HG03108 (cell line): ENCODE data around the gene ZDHHC1.
A peak's percentile ranks its signal among the peaks of the same experiment; 100 is the strongest.

Source experiments
- ATAC-seq: cut with Tn5 transposase; IDR thresholded peaks from one replicate; pipeline ENCODE4 v1.9.1; 2021; ENCODE audit warnings: moderate library complexity; ENCODE audit not compliant: unreplicated experiment

The ZDHHC1 gene

GRCh38 chr16:67415872-67416793 is at the start of gene ZDHHC1:
ZDHHC1 (minus strand) TSS chr16:67416477; CDS start chr16:67407775, 8,702 bp downstream.
- peak; percentile 68 for ATAC-seq

GRCh38 chr16:67464565-67464964 is 48.3 kb upstream of the ZDHHC1 start:
- no peak for ATAC-seq

GRCh38 chr16:67463691-67464090 is 47.4 kb upstream of the ZDHHC1 start:
- no peak for ATAC-seq

DNA sequence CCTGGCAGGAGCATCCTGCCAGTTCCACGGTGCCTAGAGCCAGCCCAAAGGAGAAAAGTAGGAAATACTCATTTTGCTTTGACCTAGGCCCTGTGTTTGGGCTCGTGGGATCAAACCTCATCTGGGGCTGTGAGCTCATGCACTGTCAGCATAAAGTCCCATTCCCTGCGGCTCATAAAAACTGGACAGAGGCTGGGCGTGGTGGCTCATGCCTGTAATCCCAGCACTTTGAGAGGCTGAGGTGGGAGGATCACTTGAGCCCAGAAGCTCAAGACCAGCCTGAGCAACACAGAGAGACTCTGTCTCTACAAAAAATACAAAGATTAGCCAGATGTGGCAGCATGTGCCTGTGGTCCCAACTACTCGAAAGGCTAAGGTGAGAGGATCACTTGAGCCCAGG is 46.8 kb upstream of the ZDHHC1 start:
- ATAC-seq, result no peak

- ATAC-seq, result no peak
Measured at GRCh38 chr16:67462279-67462655, 46.0 kb upstream of the ZDHHC1 start.

- ATAC-seq, result no peak
Measured at GRCh38 chr16:67461600-67462278, 45.5 kb upstream of the ZDHHC1 start.

DNA sequence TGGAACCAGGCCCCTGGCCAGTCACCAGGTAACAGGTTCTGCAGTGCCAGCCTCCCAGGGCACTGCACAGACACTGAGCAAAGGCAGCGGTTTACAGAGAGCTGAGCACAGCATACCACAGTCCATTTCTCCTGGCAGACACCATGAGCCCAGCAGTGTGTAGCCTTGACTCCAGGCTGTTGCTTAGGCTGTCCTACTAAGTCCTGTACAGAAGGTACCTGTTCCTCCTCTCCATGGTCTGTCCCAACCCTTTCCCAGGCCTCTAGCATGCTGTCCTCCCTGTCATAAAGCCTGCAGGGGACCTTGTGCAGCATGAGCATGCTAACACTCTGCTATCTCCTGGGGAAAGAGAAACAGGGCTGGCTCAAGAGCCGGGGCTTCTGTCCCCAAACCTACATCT is 44.7 kb upstream of the ZDHHC1 start:
- no peak for ATAC-seq

- no peak for ATAC-seq
Measured at GRCh38 chr16:67460168-67460567, 43.9 kb upstream of the ZDHHC1 start.

- ATAC-seq, result no peak
Measured at GRCh38 chr16:67459861-67460150, 43.5 kb upstream of the ZDHHC1 start.

GRCh38 chr16:67459066-67459860 is 43.0 kb upstream of the ZDHHC1 start:
- no peak for ATAC-seq

GRCh38 chr16:67458121-67458641 is 41.9 kb upstream of the ZDHHC1 start:
- no peak for ATAC-seq

GRCh38 chr16:67457611-67458010 is 41.3 kb upstream of the ZDHHC1 start:
- no peak for ATAC-seq

GRCh38 chr16:67456391-67457081 is 40.3 kb upstream of the ZDHHC1 start:
- ATAC-seq, result no peak

DNA sequence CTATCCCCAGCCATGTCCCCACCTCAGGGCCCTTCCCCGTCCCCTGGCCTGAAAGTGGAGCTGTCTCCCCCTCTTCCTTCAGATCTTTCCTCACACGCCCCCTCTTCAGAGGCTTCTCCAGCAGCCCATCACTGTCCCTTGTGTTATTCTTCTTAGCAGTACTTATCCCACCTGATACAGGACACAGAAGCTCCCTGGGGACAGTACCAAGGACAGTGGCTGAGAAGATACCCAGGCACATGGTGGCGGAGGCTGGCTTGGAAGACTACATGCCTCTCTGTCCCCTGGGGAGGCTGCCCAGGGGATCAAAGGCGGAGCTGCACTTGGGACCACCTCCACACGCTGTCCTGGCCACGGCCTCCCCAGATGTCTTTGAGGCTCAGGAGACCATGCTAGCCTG is 38.6 kb upstream of the ZDHHC1 start:
- no peak for ATAC-seq

GRCh38 chr16:67454104-67454503 is 37.8 kb upstream of the ZDHHC1 start:
- no peak for ATAC-seq

- ATAC-seq, result no peak
Measured at GRCh38 chr16:67451704-67452435, 35.6 kb upstream of the ZDHHC1 start.

- no peak for ATAC-seq
Measured at GRCh38 chr16:67451061-67451703, 34.9 kb upstream of the ZDHHC1 start.

DNA sequence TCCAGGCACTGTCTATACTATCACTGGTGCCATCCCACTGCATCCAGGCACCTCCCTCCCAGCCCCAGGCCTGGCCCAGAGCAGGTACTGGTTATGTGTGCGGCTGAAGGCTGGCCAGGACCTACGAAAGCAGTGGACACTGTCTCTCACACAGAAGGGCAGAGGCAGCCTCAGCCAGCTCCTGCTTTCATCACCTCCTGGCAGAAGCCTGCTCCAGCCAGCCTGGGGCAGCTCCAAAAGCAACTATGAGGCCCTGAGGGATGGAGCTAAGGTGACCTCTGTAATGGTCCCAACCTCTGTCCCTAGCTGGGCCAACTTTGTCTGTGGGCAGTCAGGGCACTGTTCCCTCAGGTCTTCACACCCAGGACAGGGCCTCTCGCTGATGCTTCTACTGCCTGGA is 33.5 kb upstream of the ZDHHC1 start:
- ATAC-seq, result no peak

DNA sequence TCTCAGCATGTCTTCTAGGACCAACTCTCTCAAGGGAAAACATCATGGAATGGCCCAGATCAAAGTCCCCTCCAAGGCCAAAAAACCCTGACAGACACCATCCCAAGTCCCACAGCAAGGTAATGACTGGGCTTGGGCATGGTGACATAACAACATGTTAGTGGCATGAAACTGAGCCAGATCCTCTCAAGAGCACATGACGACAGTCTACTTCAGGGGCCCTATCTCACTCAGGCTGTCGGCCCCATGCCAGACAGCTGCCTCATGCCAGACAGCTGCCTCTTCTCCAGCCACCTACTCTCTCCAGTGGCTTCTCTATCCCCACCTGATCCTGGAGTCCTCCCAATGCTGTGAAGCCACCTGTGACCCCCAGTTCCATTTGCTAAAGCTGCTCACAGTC is 33.1 kb upstream of the ZDHHC1 start:
- no peak for ATAC-seq

DNA sequence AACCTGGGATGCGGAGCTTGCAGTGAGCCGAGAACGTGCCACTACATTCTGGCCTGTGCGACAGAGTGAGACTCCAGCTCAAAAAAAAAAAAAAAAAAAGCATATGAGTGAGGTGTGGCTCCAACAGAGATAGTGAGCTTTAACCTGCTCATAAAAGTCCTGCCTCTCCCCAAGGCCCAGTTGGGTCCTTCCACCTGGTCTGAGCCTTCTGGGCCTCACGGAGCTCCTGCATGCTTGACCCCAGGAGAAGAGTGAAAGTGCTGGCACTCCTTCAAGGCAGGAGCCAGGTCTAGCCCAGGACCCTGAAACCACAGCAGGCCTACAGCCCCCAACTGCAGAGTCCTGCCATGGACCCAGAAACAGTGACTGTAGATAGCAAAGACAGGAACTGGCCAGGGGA is 32.3 kb upstream of the ZDHHC1 start:
- ATAC-seq, result no peak
